Measurements from ENCODE around the gene LILRA6. TPM values are rescaled to one million over a fixed set of nuclear protein-coding genes. Genes with fewer than 3 reads are reported as not detected.
"Not testable (repeated sequence)": the region's sequence is repeated elsewhere in the genome, so short reads cannot be mapped to it uniquely, and the experiment has no call there.

The LILRA6 gene
- total RNA-seq, 1 experiment from 2014 or later = not detected

DNA sequence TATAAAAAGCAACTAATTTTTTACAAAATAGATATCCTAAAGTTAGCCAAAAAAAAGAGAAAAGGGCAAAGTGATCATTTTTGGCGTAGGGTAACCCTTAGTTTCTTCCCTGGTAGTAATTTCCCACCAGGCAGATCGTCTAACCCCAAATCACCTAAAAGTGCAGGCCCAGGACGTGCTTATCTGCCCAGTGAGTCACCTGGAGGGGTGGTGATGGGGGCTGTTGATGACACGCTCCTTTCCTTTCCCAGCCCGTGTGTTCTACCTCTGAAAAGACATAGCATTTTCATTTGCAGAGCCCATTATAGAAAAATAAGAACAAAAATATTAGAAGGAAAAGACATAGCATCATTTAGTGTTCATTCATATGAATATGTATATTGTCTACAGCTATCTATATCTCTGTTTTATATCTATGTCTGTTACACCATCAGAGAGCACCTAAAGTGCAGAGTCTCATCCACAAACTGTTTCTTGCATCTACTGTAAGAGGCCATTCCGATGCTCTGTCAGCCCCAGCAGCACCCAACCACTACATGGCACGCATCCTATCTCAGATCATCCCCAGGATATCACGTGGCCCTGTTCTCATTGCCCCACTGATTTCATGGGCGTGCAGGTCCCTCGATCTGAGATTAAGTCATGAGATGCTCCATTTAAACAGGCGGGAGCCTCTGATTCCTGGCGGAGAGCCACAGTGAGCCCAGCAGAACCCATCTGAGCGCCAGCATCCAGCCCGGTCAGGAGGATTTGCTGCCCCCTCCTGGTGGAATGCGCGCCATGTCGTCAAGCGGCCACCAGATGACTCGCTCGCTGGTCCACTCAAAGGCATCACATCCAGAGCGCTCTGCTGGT, 11.3 kb downstream of the LILRA6 start:
- no peaks in the 10 kb centered on the region for H3K27me3 ChIP-seq (replicated peaks; ENCODE audit: control insufficient read depth, insufficient read depth, low read length)
- no TSS peak for BruUV-seq (replicated peaks)
- H3K9me3 ChIP-seq = peaks cover 11% of the 10 kb centered on the region; the same call in 1 of the 2 replicates
- H3K9me3 Mint-ChIP-seq (ENCODE audit: unreplicated experiment) = peaks cover 4% of the 10 kb centered on the region
- H3K4me1 ChIP-seq = peaks cover 9% of the 10 kb centered on the region
- H3K4me3 Mint-ChIP-seq (ENCODE audit: unreplicated experiment) = no peak overlapping the region
- no peak overlapping the region for H3K4me3 ChIP-seq (ENCODE audit: low read depth, low read length)
- TF ChIP-seq, protein P1, sequence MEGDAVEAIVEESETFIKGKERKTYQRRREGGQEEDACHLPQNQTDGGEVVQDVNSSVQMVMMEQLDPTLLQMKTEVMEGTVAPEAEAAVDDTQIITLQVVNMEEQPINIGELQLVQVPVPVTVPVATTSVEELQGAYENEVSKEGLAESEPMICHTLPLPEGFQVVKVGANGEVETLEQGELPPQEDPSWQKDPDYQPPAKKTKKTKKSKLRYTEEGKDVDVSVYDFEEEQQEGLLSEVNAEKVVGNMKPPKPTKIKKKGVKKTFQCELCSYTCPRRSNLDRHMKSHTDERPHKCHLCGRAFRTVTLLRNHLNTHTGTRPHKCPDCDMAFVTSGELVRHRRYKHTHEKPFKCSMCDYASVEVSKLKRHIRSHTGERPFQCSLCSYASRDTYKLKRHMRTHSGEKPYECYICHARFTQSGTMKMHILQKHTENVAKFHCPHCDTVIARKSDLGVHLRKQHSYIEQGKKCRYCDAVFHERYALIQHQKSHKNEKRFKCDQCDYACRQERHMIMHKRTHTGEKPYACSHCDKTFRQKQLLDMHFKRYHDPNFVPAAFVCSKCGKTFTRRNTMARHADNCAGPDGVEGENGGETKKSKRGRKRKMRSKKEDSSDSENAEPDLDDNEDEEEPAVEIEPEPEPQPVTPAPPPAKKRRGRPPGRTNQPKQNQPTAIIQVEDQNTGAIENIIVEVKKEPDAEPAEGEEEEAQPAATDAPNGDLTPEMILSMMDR (IDR thresholded peaks at IDR 0.05; ENCODE audit: insufficient read depth in 1 of 2, low read depth in 1 of 2, low read length in 1 of 2, severe bottlenecking in 1 of 2, unreplicated experiment in 1 of 2) = peak; percentile 87 to 90
- H3K27me3 Mint-ChIP-seq (ENCODE audit: insufficient read depth, unreplicated experiment) = peaks cover 3% of the 10 kb centered on the region
- peaks cover 24% of the 10 kb centered on the region for H3K4me1 Mint-ChIP-seq (ENCODE audit: low read depth, unreplicated experiment)
- intact Hi-C loops (cut with micrococcal nuclease; ENCODE audit: unreplicated experiment) = loop anchor here (1.0 to 2.0 kb wide), 3 partner anchors 21 to 63 kb away; partner anchors contain the start of gene TMC4
- H3K36me3 ChIP-seq (ENCODE audit: control insufficient read depth, insufficient read depth, low read length) = no peaks in the 10 kb centered on the region
- POLR2A ChIA-PET = interaction anchor here (0.7 kb wide), 1 partner anchor 42 kb away, joined by 3 read pairs; the partner anchor contains the start of gene MBOAT7
- DNase-seq = peak; percentile 86 to 91
- no peak overlapping the region for H3K27ac Mint-ChIP-seq (ENCODE audit: unreplicated experiment)
- peaks cover 4% of the 10 kb centered on the region for H3K36me3 Mint-ChIP-seq (ENCODE audit: insufficient read depth, unreplicated experiment)
- CTCF ChIA-PET = interaction anchor here (1.0 kb wide), 1 partner anchor 58 kb away, joined by 3 read pairs; the partner anchor contains the start of gene TMC4

- POLR2A ChIA-PET = no interaction called here
- Histone ChIP-seq H3K36me3 (ENCODE audit: control insufficient read depth, insufficient read depth, low read length) (no peaks in the 10 kb centered on the region), H3K4me1 (peaks cover 9% of the 10 kb centered on the region), H3K4me3 (ENCODE audit: low read depth, low read length) (no peak overlapping the region), H3K27me3 (replicated peaks; ENCODE audit: control insufficient read depth, insufficient read depth, low read length) (no peaks in the 10 kb centered on the region), H3K9me3 (peaks cover 6% of the 10 kb centered on the region; the same call in 1 of the 2 replicates)
- Mint-ChIP-seq H3K36me3 (ENCODE audit: insufficient read depth, unreplicated experiment) (peaks cover 4% of the 10 kb centered on the region), H3K27ac (ENCODE audit: unreplicated experiment) (no peak overlapping the region), H3K4me3 (ENCODE audit: unreplicated experiment) (no peak overlapping the region), H3K4me1 (ENCODE audit: low read depth, unreplicated experiment) (peaks cover 24% of the 10 kb centered on the region), H3K27me3 (ENCODE audit: insufficient read depth, unreplicated experiment) (peaks cover 6% of the 10 kb centered on the region), H3K9me3 (ENCODE audit: unreplicated experiment) (no peaks in the 10 kb centered on the region)
- TF ChIP-seq, protein P1 (IDR thresholded peaks at IDR 0.05; ENCODE audit: insufficient read depth in 1 of 2, low read depth in 1 of 2, low read length in 1 of 2, severe bottlenecking in 1 of 2, unreplicated experiment in 1 of 2) = no peak
- CTCF ChIA-PET = no interaction called here
- no peak for DNase-seq
- intact Hi-C loops (cut with micrococcal nuclease; ENCODE audit: unreplicated experiment) = loop anchor here (2.0 kb wide), 1 partner anchor 19 kb away; no protein-coding TSS in a partner anchor
- BruUV-seq (replicated peaks) = no TSS peak
Observed at GRCh38 chr19:54230031-54230430, 12.6 kb downstream of the LILRA6 start.

- ChIA-PET CTCF (no interaction called here), POLR2A (no interaction called here)
- intact Hi-C loops (cut with micrococcal nuclease; ENCODE audit: unreplicated experiment) = no loop called here
- no peak for DNase-seq
- TF ChIP-seq, protein P1 (IDR thresholded peaks at IDR 0.05; ENCODE audit: insufficient read depth in 1 of 2, low read depth in 1 of 2, low read length in 1 of 2, severe bottlenecking in 1 of 2, unreplicated experiment in 1 of 2) = no peak
- H3K36me3 Mint-ChIP-seq (ENCODE audit: insufficient read depth, unreplicated experiment) = peaks cover 4% of the 10 kb centered on the region
- H3K4me1 Mint-ChIP-seq (ENCODE audit: low read depth, unreplicated experiment) = peaks cover 24% of the 10 kb centered on the region
- H3K36me3 ChIP-seq (ENCODE audit: control insufficient read depth, insufficient read depth, low read length) = no peaks in the 10 kb centered on the region
- H3K27me3 Mint-ChIP-seq (ENCODE audit: insufficient read depth, unreplicated experiment) = peaks cover 6% of the 10 kb centered on the region
- H3K9me3 ChIP-seq = no peaks in the 10 kb centered on the region
- H3K4me1 ChIP-seq = peaks cover 9% of the 10 kb centered on the region
- H3K4me3 Mint-ChIP-seq (ENCODE audit: unreplicated experiment) = no peak overlapping the region
- no TSS peak for BruUV-seq (replicated peaks)
- H3K9me3 Mint-ChIP-seq (ENCODE audit: unreplicated experiment) = no peaks in the 10 kb centered on the region
- no peak overlapping the region for H3K27ac Mint-ChIP-seq (ENCODE audit: unreplicated experiment)
- no peaks in the 10 kb centered on the region for H3K27me3 ChIP-seq (replicated peaks; ENCODE audit: control insufficient read depth, insufficient read depth, low read length)
- H3K4me3 ChIP-seq (ENCODE audit: low read depth, low read length) = no peak overlapping the region
Observed at GRCh38 chr19:54229146-54229545, 13.4 kb downstream of the LILRA6 start.

DNA sequence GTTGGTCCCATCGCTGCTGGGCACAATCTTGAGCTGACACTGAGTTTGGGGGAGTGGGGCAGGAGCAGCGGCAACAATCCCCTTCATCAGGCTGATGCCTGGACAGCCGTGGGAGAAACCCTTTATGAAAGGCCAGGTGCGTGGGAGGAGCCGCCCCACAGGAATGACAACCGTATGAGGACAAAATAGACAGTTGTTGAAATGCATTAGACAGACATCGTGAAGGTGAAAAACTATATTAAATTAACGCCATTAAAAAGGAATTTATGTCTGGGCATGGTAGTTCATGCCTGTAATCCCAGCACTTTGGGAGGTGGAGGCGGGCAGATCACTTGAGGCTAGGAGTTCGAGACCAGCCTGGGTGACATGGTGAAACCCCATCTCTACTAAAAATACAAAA, 18.0 kb downstream of the LILRA6 start:
- H3K27me3 ChIP-seq (replicated peaks; ENCODE audit: control insufficient read depth, insufficient read depth, low read length); H3K4me3 ChIP-seq (ENCODE audit: low read depth, low read length); POLR2A ChIA-PET; BruUV-seq (replicated peaks); DNase-seq; H3K4me3 Mint-ChIP-seq (ENCODE audit: unreplicated experiment); H3K4me1 Mint-ChIP-seq (ENCODE audit: low read depth, unreplicated experiment); intact Hi-C loops (cut with micrococcal nuclease; ENCODE audit: unreplicated experiment); H3K27me3 Mint-ChIP-seq (ENCODE audit: insufficient read depth, unreplicated experiment); H3K4me1 ChIP-seq; H3K9me3 Mint-ChIP-seq (ENCODE audit: unreplicated experiment); H3K27ac Mint-ChIP-seq (ENCODE audit: unreplicated experiment); H3K36me3 ChIP-seq (ENCODE audit: control insufficient read depth, insufficient read depth, low read length); H3K9me3 ChIP-seq; CTCF ChIA-PET: not testable (repeated sequence)
- H3K36me3 Mint-ChIP-seq (ENCODE audit: insufficient read depth, unreplicated experiment) = peaks cover 10% of the 10 kb centered on the region

DNA sequence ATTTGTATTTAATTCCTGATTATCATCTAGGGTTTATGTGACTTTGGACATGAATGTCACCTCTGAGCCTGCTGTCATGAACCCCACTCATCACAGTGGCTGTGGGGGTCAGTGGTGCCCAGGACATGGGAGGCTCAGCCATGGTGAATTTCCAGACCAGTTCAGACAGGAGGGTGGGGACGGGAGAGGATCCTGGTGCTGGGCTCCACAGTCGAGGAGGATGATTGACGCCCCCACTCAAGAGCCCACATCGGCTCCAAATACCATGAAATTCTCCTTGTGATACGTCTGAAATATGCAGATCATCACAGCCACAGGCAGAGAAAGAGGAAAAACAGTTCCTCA, 18.7 kb downstream of the LILRA6 start:
- H3K27me3 ChIP-seq (replicated peaks; ENCODE audit: control insufficient read depth, insufficient read depth, low read length); POLR2A ChIA-PET; intact Hi-C loops (cut with micrococcal nuclease; ENCODE audit: unreplicated experiment); H3K4me3 Mint-ChIP-seq (ENCODE audit: unreplicated experiment); H3K27me3 Mint-ChIP-seq (ENCODE audit: insufficient read depth, unreplicated experiment); H3K4me1 Mint-ChIP-seq (ENCODE audit: low read depth, unreplicated experiment); H3K27ac Mint-ChIP-seq (ENCODE audit: unreplicated experiment); H3K9me3 ChIP-seq; H3K4me3 ChIP-seq (ENCODE audit: low read depth, low read length); BruUV-seq (replicated peaks); H3K4me1 ChIP-seq; H3K9me3 Mint-ChIP-seq (ENCODE audit: unreplicated experiment); H3K36me3 ChIP-seq (ENCODE audit: control insufficient read depth, insufficient read depth, low read length): not testable (repeated sequence)
- H3K36me3 Mint-ChIP-seq (ENCODE audit: insufficient read depth, unreplicated experiment) = peaks cover 15% of the 10 kb centered on the region
- CTCF ChIA-PET = interaction anchor here (1.0 kb wide), 1 partner anchor 87 kb away, joined by 3 read pairs; the partner anchor contains the start of gene CNOT3
- peak in 1 of 2 experiments; percentile 14 for DNase-seq

All from Caco-2 (cell line).